SH-SY5Y (cell line): ENCODE results near the gene SLC43A1.

Experiments
- GATA2 ChIP-seq: IDR thresholded peaks from 2 replicates; pipeline ENCODE4 v1.6.1; 2011; ENCODE audit warnings: mild to moderate bottlenecking, low read depth, low read length
- GATA3 ChIP-seq: IDR thresholded peaks from 2 replicates; pipeline ENCODE4 v1.6.1; 2011; ENCODE audit warnings: low read depth, mild to moderate bottlenecking, low read length, moderate library complexity

- TF ChIP-seq GATA3, result no peak
- no peak for TF ChIP-seq GATA2
These were observed 42.1 kb downstream of the SLC43A1 start for GRCh38 chr11:57473285-57473841.
